ENCODE measurements around the gene SLFN13.
A peak's percentile ranks its signal among the peaks of the same experiment; 100 is the strongest.
"Not testable (repeated sequence)": the region's sequence is repeated elsewhere in the genome, so short reads cannot be mapped to it uniquely, and the experiment has no call there.

Gene SLFN13, protein sequence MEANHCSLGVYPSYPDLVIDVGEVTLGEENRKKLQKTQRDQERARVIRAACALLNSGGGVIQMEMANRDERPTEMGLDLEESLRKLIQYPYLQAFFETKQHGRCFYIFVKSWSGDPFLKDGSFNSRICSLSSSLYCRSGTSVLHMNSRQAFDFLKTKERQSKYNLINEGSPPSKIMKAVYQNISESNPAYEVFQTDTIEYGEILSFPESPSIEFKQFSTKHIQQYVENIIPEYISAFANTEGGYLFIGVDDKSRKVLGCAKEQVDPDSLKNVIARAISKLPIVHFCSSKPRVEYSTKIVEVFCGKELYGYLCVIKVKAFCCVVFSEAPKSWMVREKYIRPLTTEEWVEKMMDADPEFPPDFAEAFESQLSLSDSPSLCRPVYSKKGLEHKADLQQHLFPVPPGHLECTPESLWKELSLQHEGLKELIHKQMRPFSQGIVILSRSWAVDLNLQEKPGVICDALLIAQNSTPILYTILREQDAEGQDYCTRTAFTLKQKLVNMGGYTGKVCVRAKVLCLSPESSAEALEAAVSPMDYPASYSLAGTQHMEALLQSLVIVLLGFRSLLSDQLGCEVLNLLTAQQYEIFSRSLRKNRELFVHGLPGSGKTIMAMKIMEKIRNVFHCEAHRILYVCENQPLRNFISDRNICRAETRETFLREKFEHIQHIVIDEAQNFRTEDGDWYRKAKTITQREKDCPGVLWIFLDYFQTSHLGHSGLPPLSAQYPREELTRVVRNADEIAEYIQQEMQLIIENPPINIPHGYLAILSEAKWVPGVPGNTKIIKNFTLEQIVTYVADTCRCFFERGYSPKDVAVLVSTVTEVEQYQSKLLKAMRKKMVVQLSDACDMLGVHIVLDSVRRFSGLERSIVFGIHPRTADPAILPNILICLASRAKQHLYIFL

DNA sequence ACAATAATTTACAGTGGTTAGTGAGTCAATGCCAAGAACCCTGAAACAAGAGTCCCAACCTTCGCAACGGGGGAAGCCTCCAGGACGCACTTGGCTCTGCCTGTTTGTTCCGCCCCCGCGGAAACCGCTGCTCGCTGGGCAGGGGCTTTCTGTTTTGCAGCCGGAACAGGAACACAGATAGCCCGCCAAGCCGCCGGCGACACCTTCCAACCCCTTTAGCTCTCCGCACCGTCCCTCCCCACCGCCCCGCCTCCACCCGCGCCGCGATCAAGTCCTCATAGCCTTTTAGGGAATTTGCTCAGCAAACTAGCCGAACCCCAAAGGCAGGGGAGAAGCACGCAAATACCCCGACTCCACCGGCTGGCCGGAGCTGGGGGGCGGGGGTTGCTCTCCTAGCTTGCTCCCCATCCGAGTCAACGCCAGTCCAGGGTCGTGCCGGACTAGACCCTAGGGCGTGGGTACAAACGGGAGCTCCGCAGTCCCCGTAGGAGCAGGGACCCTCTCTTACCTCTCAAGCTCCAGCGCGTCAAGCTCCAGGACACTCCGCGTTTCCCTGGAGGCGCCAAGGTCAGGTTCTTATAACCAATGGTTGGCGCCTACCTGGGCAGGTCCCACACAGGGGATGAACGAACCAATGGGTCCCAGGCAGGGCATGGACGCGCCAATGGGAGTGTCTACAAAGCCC is at the start of gene SLFN13:
Gene SLFN13 (minus strand): TSS at position 553 of the 685 bp plus-strand sequence. CDS start 3,086 bp downstream, outside the sequence.
- DNase-seq = no peak

DNA sequence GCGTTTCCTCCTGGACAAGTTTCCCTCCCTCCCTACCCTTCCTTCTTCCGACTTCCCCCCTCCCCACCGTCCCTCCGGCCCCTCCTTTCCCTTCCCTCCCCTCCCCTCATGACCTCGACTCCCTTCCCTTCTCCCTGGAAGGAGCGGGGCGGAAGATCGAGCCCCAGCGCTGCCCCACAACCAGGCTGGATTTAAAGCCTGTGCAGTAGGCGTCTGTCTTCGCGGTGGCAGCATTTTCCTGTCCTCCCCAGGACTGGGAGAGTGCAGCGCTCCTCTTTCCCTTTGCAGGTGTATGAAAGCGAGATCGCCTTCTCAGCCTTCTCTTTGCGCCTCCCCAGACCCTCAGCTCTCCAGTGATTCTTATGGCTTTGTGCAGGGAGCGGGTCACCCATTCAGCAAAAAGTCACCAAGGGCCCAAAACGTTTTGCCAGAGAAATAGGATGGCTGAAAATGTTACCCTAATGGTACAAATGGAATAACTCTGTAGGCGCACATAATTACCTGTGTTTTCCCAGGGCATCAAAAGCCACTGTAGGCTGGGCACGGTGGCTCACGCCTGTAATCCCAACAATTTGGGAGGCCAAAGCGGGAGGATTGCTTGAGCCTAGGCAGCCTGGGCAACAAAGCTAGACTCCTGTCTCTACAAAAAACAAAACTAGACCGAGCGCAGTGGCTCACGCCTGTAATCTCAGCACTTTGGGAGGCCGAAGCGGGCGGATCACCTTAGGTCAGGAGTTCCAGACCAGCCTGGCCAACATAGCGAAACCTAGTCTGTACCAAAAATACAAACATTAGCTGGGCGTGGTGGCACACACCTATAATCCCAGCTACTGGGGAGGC is 48.1 kb upstream of the SLFN13 start:
- DNase-seq = no peak

DNA sequence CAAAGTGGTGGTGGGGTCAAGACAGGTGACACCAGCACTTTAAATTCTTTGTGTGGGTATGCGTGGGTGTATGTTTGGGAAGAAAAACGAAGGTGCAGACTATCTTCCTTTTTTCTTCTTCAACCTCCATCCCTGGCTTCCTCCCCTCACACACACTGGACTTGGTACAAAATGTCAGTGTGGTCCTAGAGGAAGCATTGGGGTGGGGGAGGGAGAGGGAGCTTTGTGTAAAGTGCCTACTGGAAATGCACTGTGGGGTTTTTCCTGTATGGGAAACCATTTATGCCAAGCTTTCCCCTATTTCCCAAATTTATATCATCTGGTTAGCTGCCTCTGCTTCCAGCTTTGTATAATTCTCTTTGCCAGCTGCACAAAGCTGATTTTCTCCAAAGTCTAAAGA is 44.5 kb upstream of the SLFN13 start:
- no peak for DNase-seq

DNA sequence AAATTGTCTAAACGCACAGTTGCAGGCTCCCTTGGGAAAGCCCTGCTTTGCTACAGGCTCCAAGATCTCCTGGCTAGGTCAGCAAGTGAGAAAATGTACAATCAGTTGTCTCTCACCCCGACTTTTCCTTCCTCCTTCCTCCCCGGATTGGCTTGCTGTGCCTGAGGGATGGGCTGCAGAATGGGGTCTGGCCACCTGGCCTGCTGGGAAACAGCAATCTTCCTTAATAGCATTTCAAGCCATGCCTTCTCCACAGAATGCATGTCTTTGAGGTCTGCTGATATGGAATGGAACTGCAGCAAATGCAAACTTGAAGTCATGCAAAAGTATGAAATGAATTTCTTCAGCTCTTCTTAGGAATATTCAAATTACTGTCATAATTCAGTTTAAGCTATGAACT is 42.9 kb upstream of the SLFN13 start:
- DNase-seq = no peak

DNA sequence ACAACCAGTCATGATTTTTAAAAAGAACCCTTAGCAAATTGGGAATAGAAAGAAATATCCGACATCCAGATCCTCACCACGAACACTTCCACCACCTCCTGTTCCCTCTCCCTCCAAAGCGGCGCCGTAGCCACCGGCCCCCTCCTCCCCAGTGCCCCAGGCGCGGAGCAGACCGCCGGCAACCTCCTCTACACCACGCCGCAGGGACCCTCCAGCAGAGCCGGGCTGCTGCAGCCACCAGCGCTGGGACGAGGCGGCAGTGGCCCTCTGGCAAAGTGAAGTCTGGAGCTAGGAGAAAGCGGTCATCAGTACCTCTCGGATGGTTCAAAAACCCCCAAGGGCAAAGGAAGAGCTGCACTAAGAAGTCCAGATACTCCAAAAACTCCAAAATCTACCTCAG is 41.4 kb upstream of the SLFN13 start:
- no peak for DNase-seq

DNA sequence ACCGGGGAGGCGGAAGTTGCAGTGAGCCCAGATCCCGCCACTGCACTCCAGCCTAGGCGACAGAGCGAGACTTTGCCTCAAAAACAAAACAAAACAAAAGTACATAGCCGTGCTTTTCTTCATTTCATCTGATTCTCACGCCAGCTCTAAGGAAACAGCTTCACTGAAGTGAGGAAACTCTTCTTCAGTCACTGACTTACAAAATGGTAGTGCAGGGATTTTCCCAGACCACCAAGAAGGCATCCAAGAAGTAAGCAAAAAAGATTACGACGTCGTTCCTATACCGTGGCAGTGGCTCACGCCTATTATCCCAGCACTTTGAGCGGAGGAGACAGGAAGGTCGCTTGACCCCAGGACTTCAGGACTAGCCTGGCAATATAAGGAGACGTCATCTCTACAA is 40.4 kb upstream of the SLFN13 start:
- DNase-seq = no peak

DNA sequence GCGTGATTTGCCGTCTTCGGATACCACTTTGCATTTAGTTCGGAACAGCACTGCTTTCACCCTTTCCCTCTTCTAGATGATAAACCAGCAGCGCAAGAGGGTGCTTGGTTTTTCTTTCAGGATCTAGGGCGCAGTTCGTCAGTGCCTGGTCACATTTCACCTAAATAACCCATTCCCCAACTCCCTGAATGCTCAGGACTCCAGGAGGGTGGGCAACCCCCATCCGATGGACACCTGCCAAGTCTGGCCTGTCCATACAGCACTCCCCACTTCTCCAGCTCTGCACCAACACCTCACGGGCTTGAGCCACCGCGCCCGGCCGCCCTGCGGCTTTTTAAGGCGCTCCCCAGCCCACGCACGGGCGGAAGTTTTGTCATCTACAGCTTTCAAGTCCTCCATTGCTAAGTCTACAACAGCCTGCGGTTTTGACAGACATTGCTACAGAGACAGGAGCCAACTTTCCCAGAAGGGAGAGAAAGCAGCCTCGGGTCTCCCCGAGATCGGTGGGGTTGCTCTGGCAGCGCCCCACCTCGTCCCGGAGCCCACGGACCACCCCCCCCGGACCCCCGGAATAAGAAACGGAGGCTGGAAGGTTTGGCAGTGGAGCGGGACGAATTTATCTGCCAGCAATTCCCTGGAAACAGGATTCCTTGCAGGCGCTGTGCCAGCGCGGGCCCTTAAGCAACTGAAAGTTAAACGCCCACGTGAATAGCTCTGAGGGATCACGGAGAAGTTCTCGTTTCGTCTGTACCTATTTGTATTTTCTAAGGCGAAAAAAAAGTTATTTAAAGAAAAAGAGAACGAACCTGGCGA is 38.6 kb upstream of the SLFN13 start:
- peak in 1 of 2 experiments; percentile 4 for DNase-seq

DNA sequence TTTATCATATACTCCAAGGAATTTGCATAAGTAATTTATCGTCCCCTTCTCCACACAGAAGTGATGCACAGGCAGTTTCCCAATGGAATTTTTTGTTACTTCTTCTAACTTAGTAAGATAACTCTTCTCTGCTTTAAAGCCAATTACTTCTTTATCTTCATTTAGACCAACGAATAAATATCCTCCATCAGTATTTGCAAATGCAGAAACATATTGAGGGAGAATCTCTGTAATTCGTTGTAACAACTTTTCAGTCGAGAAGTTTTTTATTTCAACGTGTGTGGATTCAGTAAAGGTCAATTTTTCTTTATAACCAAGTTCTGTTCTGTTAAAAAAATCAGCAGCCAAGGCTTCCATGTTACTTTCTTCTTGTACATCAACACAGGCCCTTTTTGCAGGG is 30.7 kb upstream of the SLFN13 start:
- DNase-seq = no peak

DNA sequence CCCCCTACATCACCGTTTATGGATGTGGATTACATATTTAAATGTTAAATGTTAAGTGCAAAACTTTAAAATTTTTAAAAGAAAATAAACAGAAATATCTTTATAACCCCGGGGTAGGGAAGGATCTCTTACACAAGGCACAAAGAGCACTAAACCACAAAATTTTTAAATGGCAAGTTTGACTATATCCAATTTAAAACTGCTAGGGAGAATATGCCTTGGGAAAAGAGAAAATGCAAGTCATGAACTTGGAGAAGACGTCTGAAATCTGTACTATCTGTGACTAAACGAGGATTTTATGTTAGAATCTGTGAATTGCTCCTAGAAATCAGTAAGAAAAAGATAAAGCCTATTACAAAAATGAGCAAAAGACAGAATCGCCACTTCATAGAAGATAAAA is 28.7 kb upstream of the SLFN13 start:
- DNase-seq = no peak

DNA sequence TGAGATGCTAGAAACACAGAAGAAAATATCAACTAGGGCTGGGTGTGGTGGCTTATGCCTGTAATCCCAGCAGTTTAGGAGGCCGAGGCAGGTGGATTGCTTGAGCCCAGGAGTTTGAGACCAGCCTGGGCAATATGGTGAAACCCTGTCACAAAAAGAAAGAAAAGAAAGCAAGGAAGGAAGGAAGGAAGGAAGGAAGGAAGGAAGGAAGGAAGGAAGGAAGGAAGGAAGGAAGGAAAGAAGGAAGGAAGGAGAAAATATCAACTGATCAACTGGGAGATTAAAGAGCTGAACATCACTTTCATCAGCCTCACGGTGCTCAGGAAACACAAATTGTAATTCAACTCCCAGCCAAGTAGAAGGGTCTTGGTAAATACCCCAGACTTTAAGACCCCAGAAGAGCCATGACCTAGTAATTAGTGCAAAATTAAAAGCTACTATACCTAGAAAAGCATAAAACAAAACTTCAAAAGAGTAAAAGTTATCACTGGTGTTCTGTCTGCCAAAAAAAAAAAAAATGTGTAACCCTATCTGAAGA is 27.8 kb upstream of the SLFN13 start:
- no peak for DNase-seq

DNA sequence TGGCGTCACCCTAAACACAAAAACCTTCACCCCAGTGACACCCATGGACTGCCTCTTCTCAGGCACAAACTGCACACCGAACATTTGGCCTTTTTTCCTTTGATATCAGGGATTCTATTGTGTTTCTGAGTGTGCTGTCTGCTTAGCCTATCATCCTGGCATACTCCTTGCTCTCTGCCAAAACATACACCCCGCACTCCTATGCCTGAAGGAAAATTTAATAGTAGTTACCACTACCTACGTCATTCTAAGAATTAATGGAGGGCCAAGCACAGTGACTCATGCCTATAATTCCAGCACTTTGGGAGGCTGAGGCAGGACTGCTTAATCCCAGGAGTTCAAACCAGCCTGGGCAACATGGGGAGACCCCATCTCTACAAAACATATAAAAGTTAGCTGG is 19.9 kb upstream of the SLFN13 start:
- DNase-seq = no peak

DNA sequence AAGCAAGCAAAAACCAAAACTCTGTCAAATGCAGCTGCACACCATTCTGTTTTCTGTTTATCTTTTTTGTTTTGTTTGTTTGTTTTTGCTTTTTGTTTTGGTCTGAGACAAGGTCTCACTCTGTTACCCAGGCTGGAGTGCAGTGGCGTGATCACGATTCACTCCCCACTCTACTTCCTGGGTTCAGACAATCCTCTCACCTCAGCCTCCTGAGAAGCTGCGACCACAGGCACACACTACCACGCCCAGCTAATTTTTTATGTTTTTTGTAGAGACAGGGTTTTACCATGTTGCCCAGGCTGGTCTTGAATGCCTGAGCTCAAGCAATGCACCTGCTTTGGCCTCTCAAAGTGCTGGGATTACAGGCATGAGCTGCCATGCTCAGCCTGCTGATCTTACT is 19.3 kb upstream of the SLFN13 start:
- DNase-seq = no peak

DNA sequence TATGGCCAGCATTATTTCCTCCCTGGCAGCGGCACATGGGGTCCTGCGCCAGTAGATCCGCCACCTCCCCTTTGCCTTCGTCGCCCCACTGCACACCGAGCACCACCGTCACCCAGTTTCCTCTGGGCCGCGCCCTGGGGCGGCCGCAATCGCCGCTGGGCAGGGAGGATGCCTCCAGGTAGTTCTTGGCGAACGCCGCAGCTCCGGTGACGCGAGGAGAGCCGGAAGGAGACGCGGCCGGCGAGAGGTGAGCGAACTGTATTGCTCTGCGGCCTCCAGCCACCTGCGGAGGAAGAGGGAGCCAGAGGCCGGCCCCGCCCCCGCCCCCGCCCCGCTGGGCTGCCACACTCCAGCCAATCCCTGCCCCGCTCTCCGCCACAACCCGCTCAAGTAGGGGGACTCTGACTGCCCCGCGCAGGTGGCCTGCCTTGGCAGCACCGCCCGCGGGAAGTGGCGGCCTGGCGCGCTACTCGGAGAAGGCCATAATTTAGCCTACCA is 11.8 kb upstream of the SLFN13 start:
- DNase-seq = no peak

DNA sequence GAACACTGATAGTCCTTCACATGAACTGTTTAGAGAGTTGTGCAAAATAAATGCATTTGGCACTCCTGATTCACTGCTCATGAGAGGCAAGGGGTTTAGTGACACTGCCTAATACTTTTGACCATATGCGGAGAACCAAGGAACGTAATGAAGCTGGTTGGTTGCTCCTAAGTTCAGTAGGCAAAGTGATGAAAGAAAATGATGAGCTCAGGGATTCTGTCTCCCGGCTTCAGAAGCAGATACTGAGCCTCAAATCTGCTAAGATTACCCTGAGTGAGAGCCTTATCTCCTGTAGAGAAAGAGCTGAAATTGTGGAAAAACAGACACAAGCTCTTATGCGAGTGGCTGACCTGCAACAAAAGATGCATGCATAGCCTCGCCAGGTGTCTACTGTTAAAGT is 5.5 kb upstream of the SLFN13 start:
- not testable (repeated sequence) for DNase-seq

DNA sequence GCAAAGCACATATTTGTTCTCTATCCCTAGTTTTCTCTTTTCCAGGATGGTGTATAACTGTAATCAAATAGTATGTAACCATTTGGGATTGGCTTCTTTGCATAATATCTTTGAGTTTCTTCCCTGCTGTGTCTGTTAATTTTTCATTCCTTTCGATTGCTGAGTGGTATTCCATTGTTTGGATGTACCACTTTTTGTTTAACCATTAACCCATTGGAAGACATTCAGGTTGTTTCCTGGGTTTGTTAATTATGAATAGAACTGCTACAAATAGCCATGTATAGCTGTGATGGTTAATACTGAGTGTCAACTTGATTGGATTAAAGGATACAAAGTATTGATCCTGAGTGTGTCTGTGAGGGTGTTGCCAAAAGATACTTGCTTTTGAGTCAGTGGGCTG is 4.6 kb upstream of the SLFN13 start:
- DNase-seq = no peak

DNA sequence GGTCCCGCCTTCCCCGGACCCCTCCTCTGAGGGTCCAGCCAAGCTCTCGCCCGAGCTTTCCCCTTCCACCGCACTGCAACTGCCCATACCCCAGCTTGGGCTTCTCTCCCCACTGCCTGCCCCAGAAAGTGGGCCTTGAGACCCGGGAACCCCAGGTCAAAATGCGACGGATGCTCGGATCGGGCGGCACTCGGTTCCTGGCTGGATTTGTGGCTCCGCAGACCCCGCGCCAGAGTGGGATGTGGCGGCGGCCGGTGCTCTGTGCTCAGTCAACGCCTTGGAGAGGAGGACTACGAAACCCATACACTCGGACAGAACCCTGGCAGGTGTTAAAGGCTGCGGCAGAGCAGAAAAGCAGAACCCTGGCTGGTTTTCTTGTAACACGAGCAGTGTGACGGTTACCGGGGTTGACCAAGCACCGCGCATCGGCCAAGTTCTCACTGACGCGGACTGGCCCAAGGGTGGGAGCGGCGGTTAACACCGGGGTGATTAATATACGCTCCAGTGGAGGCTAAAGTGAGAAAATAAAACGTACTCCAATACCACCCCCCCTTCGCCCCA is 885 bp upstream of the SLFN13 start:
- DNase-seq = no peak

DNA sequence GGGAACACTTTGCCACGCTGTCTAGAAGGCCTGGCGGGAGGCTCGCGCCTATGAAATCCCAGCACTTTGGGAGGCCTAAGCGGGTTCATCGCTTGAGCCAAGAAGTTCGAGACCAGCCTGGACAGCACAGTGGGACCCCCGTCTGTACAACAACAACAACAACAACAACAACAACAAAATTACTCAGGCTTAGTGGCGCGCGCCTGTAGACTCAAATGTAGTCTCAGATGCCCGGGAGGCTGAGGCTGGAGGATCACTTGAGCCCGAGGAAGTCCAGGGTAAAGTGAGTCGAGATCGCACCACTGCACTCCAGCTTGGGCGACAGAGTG is 297 bp upstream of the SLFN13 start:
- no peak for DNase-seq

DNA sequence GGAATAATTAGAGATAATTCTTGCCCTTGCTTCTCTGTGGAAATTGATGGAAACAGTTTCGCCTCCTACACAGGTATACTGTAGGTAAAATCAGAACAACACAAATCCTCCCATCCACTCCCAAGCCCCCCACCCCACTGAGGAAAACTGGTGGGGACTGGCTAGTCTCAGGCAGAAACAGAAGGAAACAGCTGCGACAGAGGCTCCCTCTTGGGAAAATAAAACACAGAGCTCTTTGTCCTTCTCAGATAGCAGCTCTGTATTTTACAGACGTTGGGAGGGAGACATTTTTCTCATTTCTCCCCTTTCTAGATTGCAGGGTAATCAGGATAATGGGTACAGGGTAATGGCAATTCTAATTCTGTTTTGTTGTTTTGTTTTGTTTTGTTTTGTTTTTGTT is 1.1 kb downstream of the SLFN13 start:
- no peak for DNase-seq

DNA sequence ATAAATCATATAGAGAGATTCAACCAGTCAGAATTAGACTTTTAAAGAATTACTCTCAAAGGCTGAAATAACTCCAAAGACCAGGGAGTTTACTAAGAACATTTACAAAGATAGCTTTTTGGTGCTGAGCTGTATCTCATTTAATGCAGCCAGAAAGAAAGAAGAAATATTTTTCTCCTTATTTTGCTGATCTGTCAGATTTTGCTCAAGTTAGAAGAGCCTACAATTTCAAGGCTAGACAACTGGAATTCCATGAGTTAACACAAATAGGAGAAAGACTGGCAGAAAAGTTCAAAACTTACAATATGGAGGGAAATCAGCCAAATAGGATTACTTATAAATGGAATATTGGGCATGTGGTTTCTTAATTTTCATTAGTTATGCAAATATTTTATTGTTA is 10.1 kb downstream of the SLFN13 start:
- no peak for DNase-seq

DNA sequence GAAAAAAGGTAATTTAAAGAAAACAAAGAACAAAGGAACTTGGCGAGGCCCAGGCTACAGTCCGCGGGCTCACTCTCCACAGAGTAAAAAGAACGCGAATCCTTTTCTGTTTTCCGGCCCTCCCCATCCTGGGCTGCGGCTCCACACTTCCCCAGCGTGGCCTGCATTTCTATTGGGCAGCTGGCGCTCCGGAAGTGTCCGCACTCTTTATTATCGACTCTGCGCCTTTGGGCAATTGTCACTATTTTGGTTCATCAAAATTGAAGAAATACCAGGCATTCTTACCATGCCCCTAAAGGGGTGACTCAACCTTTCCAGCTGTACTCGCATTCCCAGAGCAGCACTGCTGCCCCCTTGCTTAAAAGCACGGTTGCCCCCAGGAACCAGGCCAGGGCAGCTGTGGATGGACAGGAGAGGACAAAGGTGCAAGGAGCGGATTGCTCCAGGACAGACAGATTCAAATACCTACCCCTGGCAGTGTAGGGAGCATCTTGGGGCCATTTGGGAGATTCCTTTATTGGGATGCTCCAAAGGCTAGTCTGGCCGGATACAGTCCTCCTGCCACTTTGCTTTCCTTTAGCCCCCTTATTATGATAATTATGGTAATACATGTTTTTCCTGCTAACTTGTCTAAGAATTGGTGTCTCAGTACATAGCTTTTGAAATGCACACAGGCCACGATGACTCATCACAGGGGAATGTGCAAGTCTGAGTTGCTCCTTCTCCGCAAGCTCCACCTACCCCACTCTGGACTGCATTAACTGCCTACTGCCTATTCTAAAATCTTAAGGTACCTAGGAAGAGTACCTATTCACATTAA is 15.3 kb downstream of the SLFN13 start:
- DNase-seq = no peak

Data from NCI-H446 (cell line).